ENCODE data around the gene TSPAN18.

TSPAN18 gene

GRCh38 chr11:44776551-44777208 lies 49.9 kb downstream of the TSPAN18 start:
- Histone ChIP-seq H3K27me3 (ENCODE audit: insufficient read depth, low read length, poor library complexity, severe bottlenecking) (no peaks in the 10 kb centered on the region), H3K9ac (ENCODE audit: low read depth, low read length, poor library complexity, severe bottlenecking) (no peak overlapping the region), H4K20me1 (ENCODE audit: insufficient read depth, low read length, poor library complexity, severe bottlenecking) (no peaks in the 10 kb centered on the region), H3F3A (ENCODE audit: low read depth) (no peaks in the 10 kb centered on the region), H3K4me2 (ENCODE audit: low read depth, low read length, poor library complexity, severe bottlenecking) (no peak overlapping the region), H3K9me2 (replicated peaks; ENCODE audit: low read depth, low read length) (no peaks in the 10 kb centered on the region), H3K36me3 (ENCODE audit: insufficient read depth, low read length) (no peaks in the 10 kb centered on the region), H3K4me1 (ENCODE audit: insufficient read depth, low read length, poor library complexity, severe bottlenecking) (peaks cover 9% of the 10 kb centered on the region), H3K4me3 (ENCODE audit: low read length, poor library complexity, severe bottlenecking) (no peak overlapping the region), H3K9me3 (ENCODE audit: insufficient read depth, low read depth, low read length) (no peaks in the 10 kb centered on the region), H2AFZ (ENCODE audit: low read length) (no peak overlapping the region), H3K79me2 (ENCODE audit: insufficient read depth, low read length) (no peaks in the 10 kb centered on the region)
- TF ChIP-seq CTCF (conservative IDR thresholded peaks at IDR 0.05; ENCODE audit: low read length) (no peak), EZH2phosphoT487 (IDR thresholded peaks at IDR 0.05; ENCODE audit: borderline replicate concordance) (no peak)

- TF ChIP-seq CTCF (conservative IDR thresholded peaks at IDR 0.05; ENCODE audit: low read length), result no peak
- no peak for TF ChIP-seq EZH2phosphoT487 (IDR thresholded peaks at IDR 0.05; ENCODE audit: borderline replicate concordance)
- H3K4me3 ChIP-seq (ENCODE audit: low read length, poor library complexity, severe bottlenecking), result no peak overlapping the region
- no peaks in the 10 kb centered on the region for H3F3A ChIP-seq (ENCODE audit: low read depth)
- H3K36me3 ChIP-seq (ENCODE audit: insufficient read depth, low read length), result no peaks in the 10 kb centered on the region
- no peaks in the 10 kb centered on the region for H3K79me2 ChIP-seq (ENCODE audit: insufficient read depth, low read length)
- no peak overlapping the region for H2AFZ ChIP-seq (ENCODE audit: low read length)
- no peaks in the 10 kb centered on the region for H3K9me2 ChIP-seq (replicated peaks; ENCODE audit: low read depth, low read length)
- H3K4me2 ChIP-seq (ENCODE audit: low read depth, low read length, poor library complexity, severe bottlenecking), result peak overlapping the region; percentile 14
- H3K9me3 ChIP-seq (ENCODE audit: insufficient read depth, low read depth, low read length), result no peaks in the 10 kb centered on the region
- H3K9ac ChIP-seq (ENCODE audit: low read depth, low read length, poor library complexity, severe bottlenecking), result no peak overlapping the region
- H3K27me3 ChIP-seq (ENCODE audit: insufficient read depth, low read length, poor library complexity, severe bottlenecking), result no peaks in the 10 kb centered on the region
- H3K4me1 ChIP-seq (ENCODE audit: insufficient read depth, low read length, poor library complexity, severe bottlenecking), result peaks cover 9% of the 10 kb centered on the region
- no peaks in the 10 kb centered on the region for H4K20me1 ChIP-seq (ENCODE audit: insufficient read depth, low read length, poor library complexity, severe bottlenecking)
Observed at GRCh38 chr11:44777209-44778194, 50.7 kb downstream of the TSPAN18 start.

GRCh38 chr11:44778195-44779100 lies 51.7 kb downstream of the TSPAN18 start:
- Histone ChIP-seq H3F3A (ENCODE audit: low read depth) (no peaks in the 10 kb centered on the region), H3K4me1 (ENCODE audit: insufficient read depth, low read length, poor library complexity, severe bottlenecking) (peaks cover 9% of the 10 kb centered on the region), H3K9ac (ENCODE audit: low read depth, low read length, poor library complexity, severe bottlenecking) (no peak overlapping the region), H3K36me3 (ENCODE audit: insufficient read depth, low read length) (no peaks in the 10 kb centered on the region), H2AFZ (ENCODE audit: low read length) (no peak overlapping the region), H3K79me2 (ENCODE audit: insufficient read depth, low read length) (no peaks in the 10 kb centered on the region), H3K4me3 (ENCODE audit: low read length, poor library complexity, severe bottlenecking) (no peak overlapping the region), H3K27me3 (ENCODE audit: insufficient read depth, low read length, poor library complexity, severe bottlenecking) (no peaks in the 10 kb centered on the region), H4K20me1 (ENCODE audit: insufficient read depth, low read length, poor library complexity, severe bottlenecking) (no peaks in the 10 kb centered on the region), H3K9me3 (ENCODE audit: insufficient read depth, low read depth, low read length) (no peaks in the 10 kb centered on the region), H3K9me2 (replicated peaks; ENCODE audit: low read depth, low read length) (no peaks in the 10 kb centered on the region), H3K4me2 (ENCODE audit: low read depth, low read length, poor library complexity, severe bottlenecking) (peak overlapping the region; percentile 14)
- TF ChIP-seq CTCF (conservative IDR thresholded peaks at IDR 0.05; ENCODE audit: low read length) (no peak), EZH2phosphoT487 (IDR thresholded peaks at IDR 0.05; ENCODE audit: borderline replicate concordance) (no peak)
